Stimulated activated CD8-positive, alpha-beta memory T cell treated with anti-CD3 and anti-CD28 coated beads, Interleukin-12 subunit alpha, Interleukin-12 subunit beta, amount 100 ng/mL, for 24 hours (primary cell): ENCODE data around the gene GPX4.
A peak's percentile ranks its signal among the peaks of the same experiment; 100 is the strongest.

ENCODE experiments used
- DNase-seq: peaks from one replicate; pipeline ENCODE4 v3.0.0-alpha.2; 2020; ENCODE audit errors: extremely low read depth

The GPX4 gene

GRCh38 chr19:1102407-1103131 is 1.2 kb upstream of the GPX4 start:
- no peak for DNase-seq

- DNase-seq, result no peak
Measured at GRCh38 chr19:1103132-1103707, 574 bp upstream of the GPX4 start.

- no peak for DNase-seq
Measured at GRCh38 chr19:1104311-1105007, 665 bp downstream of the GPX4 start.

- no peak for DNase-seq
Measured at GRCh38 chr19:1105008-1105872, 1.4 kb downstream of the GPX4 start.

GRCh38 chr19:1105873-1106840 is 2.4 kb downstream of the GPX4 start:
- no peak for DNase-seq

- DNase-seq, result no peak
Measured at GRCh38 chr19:1106841-1107660, 3.3 kb downstream of the GPX4 start.

GRCh38 chr19:1107661-1108261 is 4.0 kb downstream of the GPX4 start:
- DNase-seq, result no peak

GRCh38 chr19:1108291-1109031 is 4.7 kb downstream of the GPX4 start:
- DNase-seq, result no peak

- DNase-seq, result no peak
Measured at GRCh38 chr19:1109032-1109551, 5.3 kb downstream of the GPX4 start.

- no peak for DNase-seq
Measured at GRCh38 chr19:1109697-1110671, 6.2 kb downstream of the GPX4 start.

GRCh38 chr19:1110809-1111640 is 7.2 kb downstream of the GPX4 start:
- no peak for DNase-seq

- no peak for DNase-seq
Measured at GRCh38 chr19:1111641-1112267, 8.0 kb downstream of the GPX4 start.

GRCh38 chr19:1112268-1113029 is 8.7 kb downstream of the GPX4 start:
- no peak for DNase-seq

- DNase-seq, result peak; percentile 70
Measured at GRCh38 chr19:1113030-1113985, 9.5 kb downstream of the GPX4 start.
